Measurements from ENCODE around the gene UNC119.

Gene UNC119

GRCh38 chr17:28592260-28592659, 39.8 kb upstream of the UNC119 start:
- no peaks in the 10 kb centered on the region for H3K9me3 ChIP-seq
- no peaks in the 10 kb centered on the region for H3K27me3 ChIP-seq
- no peak for TF ChIP-seq CTCF (IDR thresholded peaks at IDR 0.05; ENCODE audit: low read depth, low read length)
- no peak overlapping the region for H3K4me3 ChIP-seq (ENCODE audit: low read depth, low read length)
- H3K4me1 ChIP-seq = no peaks in the 10 kb centered on the region
- peaks cover 23% of the 10 kb centered on the region for H3K36me3 ChIP-seq
- DNase-seq = no peak

GRCh38 chr17:28585851-28586250, 33.4 kb upstream of the UNC119 start:
- H3K36me3 ChIP-seq = peaks cover 33% of the 10 kb centered on the region
- no peak for TF ChIP-seq CTCF (IDR thresholded peaks at IDR 0.05; ENCODE audit: low read depth, low read length)
- H3K4me1 ChIP-seq = no peaks in the 10 kb centered on the region
- H3K9me3 ChIP-seq = no peaks in the 10 kb centered on the region
- DNase-seq = no peak
- no peak overlapping the region for H3K4me3 ChIP-seq (ENCODE audit: low read depth, low read length)
- H3K27me3 ChIP-seq = no peaks in the 10 kb centered on the region

GRCh38 chr17:28584434-28584833, 32.0 kb upstream of the UNC119 start:
- H3K4me3 ChIP-seq (ENCODE audit: low read depth, low read length) = no peak overlapping the region
- peaks cover 30% of the 10 kb centered on the region for H3K36me3 ChIP-seq
- DNase-seq = no peak
- no peaks in the 10 kb centered on the region for H3K9me3 ChIP-seq
- H3K27me3 ChIP-seq = no peaks in the 10 kb centered on the region
- H3K4me1 ChIP-seq = no peaks in the 10 kb centered on the region
- no peak for TF ChIP-seq CTCF (IDR thresholded peaks at IDR 0.05; ENCODE audit: low read depth, low read length)

- H3K4me3 ChIP-seq (ENCODE audit: low read depth, low read length) = no peak overlapping the region
- H3K36me3 ChIP-seq = peaks cover 40% of the 10 kb centered on the region
- no peak for TF ChIP-seq CTCF (IDR thresholded peaks at IDR 0.05; ENCODE audit: low read depth, low read length)
These were observed 30.1 kb upstream of the UNC119 start for GRCh38 chr17:28582513-28582912.

GRCh38 chr17:28580959-28581358, 28.5 kb upstream of the UNC119 start:
- Histone ChIP-seq H3K27me3 (no peaks in the 10 kb centered on the region), H3K9me3 (no peaks in the 10 kb centered on the region), H3K4me1 (peaks cover 7% of the 10 kb centered on the region), H3K36me3 (peaks cover 37% of the 10 kb centered on the region), H3K4me3 (ENCODE audit: low read depth, low read length) (no peak overlapping the region)
- TF ChIP-seq CTCF (IDR thresholded peaks at IDR 0.05; ENCODE audit: low read depth, low read length) = no peak
- no peak for DNase-seq

More at GRCh38 chr17:28582513-28582912, 30.1 kb upstream of the UNC119 start:
- H3K4me1 ChIP-seq = no peaks in the 10 kb centered on the region
- H3K27me3 ChIP-seq = no peaks in the 10 kb centered on the region
- H3K9me3 ChIP-seq = no peaks in the 10 kb centered on the region
- DNase-seq = no peak

- Histone ChIP-seq H3K9me3 (no peaks in the 10 kb centered on the region), H3K4me3 (ENCODE audit: low read depth, low read length) (no peak overlapping the region), H3K36me3 (peaks cover 27% of the 10 kb centered on the region), H3K4me1 (peaks cover 12% of the 10 kb centered on the region), H3K27me3 (no peaks in the 10 kb centered on the region)
- no peak for DNase-seq
- TF ChIP-seq CTCF (IDR thresholded peaks at IDR 0.05; ENCODE audit: low read depth, low read length) = no peak
These were observed 27.1 kb upstream of the UNC119 start for GRCh38 chr17:28579526-28579925.
